Ishikawa (cell line): ENCODE measurements around the gene GNPTG.

Experiments used
- CEBPB ChIP-seq: IDR thresholded peaks from 2 replicates; pipeline ENCODE4 v1.6.1; 2012
- CREB1 ChIP-seq: IDR thresholded peaks from 2 replicates; pipeline ENCODE4 v1.6.1; 2012; ENCODE audit warnings: low read depth
- EGR1 ChIP-seq: IDR thresholded peaks from 2 replicates; pipeline ENCODE4 v1.6.1; 2012
- EP300 ChIP-seq: IDR thresholded peaks from 2 replicates; pipeline ENCODE4 v1.6.1; 2012; ENCODE audit warnings: borderline replicate concordance
- FOXM1 ChIP-seq: IDR thresholded peaks from 2 replicates; pipeline ENCODE4 v1.6.1; 2012; ENCODE audit warnings: low read depth, borderline replicate concordance
- MAX ChIP-seq: IDR thresholded peaks from 2 replicates; pipeline ENCODE4 v1.6.1; 2012
- NFIC ChIP-seq: IDR thresholded peaks from 2 replicates; pipeline ENCODE4 v1.6.1; 2012
- RAD21 ChIP-seq: IDR thresholded peaks from 2 replicates; pipeline ENCODE4 v1.6.1; 2012; ENCODE audit warnings: low read depth
- REST ChIP-seq: IDR thresholded peaks from 2 replicates; pipeline ENCODE4 v1.6.1; 2012; ENCODE audit warnings: low read depth, mild to moderate bottlenecking
- TAF1 ChIP-seq: IDR thresholded peaks from 2 replicates; pipeline ENCODE4 v1.6.1; 2012; ENCODE audit warnings: low read depth, mild to moderate bottlenecking
- TCF12 ChIP-seq: IDR thresholded peaks from 2 replicates; pipeline ENCODE4 v1.6.1; 2012; ENCODE audit warnings: low read depth
- TEAD4 ChIP-seq: IDR thresholded peaks from 2 replicates; pipeline ENCODE4 v1.6.1; 2012
- YY1 ChIP-seq: IDR thresholded peaks from 2 replicates; pipeline ENCODE4 v1.6.1; 2012; ENCODE audit warnings: low read depth
- ZBTB7A ChIP-seq: IDR thresholded peaks from 2 replicates; pipeline ENCODE4 v1.6.1; 2012; ENCODE audit warnings: low read depth

- TF ChIP-seq FOXM1, result no peak
- no peak for TF ChIP-seq RAD21
- TF ChIP-seq CREB1, result no peak
- no peak for TF ChIP-seq CEBPB
- no peak for TF ChIP-seq EP300
- no peak for TF ChIP-seq REST
- TF ChIP-seq ZBTB7A, result no peak
- no peak for TF ChIP-seq TCF12
- TF ChIP-seq NFIC, result no peak
- TF ChIP-seq MAX, result no peak
- TF ChIP-seq TEAD4, result no peak
- no peak for TF ChIP-seq TAF1
- TF ChIP-seq YY1, result no peak
- TF ChIP-seq EGR1, result no peak
Measured at GRCh38 chr16:1412847-1413246, 61.1 kb downstream of the GNPTG start.
